Measurements from ENCODE around the gene DERL3. TPM values are rescaled to one million over a fixed set of nuclear protein-coding genes. Genes with fewer than 3 reads are reported as not detected.

Gene DERL3
- total and polyA plus RNA-seq, 2 of the 13 experiments (the other 11 are each of a cell fraction or from before 2014, with no cell fraction given) = not detected

DNA sequence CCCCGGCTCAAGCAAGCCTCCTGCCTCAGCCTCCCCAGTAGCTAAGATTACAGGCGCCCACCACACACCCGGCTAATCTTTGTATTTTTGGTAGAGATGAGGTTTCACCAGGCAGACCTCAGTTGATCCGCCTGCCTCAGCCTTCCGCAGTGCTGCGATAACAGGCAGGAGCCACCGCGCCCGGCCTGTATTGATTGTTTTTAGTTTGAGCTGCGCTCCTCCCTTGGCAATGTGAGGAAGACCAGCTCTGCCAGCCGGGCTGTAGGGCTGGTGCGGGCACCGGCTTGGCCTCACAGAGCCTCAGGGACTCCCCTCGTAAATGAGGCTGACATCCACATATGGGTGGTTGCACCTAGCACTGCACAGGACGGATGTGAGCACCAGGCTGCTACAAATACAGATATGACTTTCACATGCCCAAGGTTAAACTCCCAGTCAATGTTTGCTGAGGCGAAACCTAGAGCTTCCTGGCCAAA, 11.4 kb upstream of the DERL3 start (continued):
- no peak for TF ChIP-seq PTBP1 (IDR thresholded peaks at IDR 0.05; ENCODE audit: low read depth, low read length, poor library complexity, severe bottlenecking)
- 0 out of 2 replicates have a peak, but pooled peaks have one; percentile 23 for TF ChIP-seq MEF2D (CRISPR knock-in tag; IDR thresholded peaks at IDR 0.05)

DNA sequence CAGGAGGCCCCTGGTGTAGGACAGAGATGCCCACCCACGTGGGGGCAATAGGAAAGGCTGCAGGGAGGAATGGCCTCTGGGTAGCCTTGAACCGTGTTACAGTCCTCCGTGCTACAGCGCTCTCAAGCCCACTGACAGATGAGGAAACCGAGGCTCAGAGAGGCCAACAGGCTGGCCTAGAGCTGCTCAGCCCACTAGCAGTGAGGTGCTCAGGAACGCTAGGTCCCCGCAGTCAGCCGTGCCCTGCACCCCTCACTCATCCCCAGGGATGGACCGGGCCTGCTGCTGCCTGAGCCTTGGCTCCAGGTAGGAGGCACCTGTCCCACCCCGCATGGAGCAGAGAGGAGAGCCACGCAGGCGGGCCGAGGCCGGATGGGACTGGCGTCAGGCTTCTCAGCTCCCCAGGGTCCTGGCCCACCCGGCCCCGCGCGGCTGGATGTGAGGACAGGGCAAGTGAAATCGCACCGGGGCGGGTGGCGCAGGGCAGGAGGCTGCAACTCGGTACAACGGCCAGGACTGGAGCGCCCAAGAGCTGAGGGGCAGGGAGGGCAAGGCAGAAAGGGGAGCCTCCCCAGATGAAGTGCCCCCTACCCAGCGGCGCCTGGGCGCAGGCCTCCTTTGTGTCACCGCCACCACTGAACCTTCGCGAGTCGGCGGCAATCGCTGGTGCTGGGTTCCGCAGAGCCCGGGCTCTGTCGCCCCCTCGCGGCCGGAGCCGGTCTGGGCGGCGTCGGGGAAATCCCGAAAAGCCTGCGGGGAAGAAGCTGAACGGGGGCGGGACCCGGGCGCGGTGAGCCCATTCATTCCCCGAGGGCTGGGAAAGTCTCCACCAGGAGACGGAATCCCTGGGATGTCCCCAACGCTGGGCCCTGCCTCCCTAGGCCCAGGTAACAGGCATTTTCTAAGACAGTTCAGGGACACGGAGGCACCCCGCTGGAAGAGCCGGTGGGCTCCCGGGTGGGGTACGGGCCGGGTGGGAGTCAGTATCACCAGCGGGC, 10.5 kb upstream of the DERL3 start:
- in situ Hi-C loops (cut with HindIII; ENCODE audit: extremely low pct_ligation_motif_present, low pct_unique_long_range_greater_than_20kb) = loop anchor here (5.0 to 25.0 kb wide), 2 partner anchors 67 to 237 kb away; no protein-coding TSS in a partner anchor
- Histone ChIP-seq H3K9me3 (ENCODE audit: low read length) (no peaks in the 10 kb centered on the region), H3K27me3 (ENCODE audit: control insufficient read depth in 1 of 2, insufficient read depth in 2 of 2, low read length in 2 of 2) (peaks cover 2 to 11% of the 10 kb centered on the region in 2 experiments; a peak in 1 of 5 replicates), H3K79me2 (ENCODE audit: insufficient read depth, low read length) (no peaks in the 10 kb centered on the region), H2AFZ (ENCODE audit: low read length) (no peak overlapping the region), H3K4me1 (ENCODE audit: insufficient read depth, low read length) (peaks cover 65% of the 10 kb centered on the region), H3K4me2 (ENCODE audit: low read depth, low read length) (peak overlapping the region; percentile 69), H3K27ac (ENCODE audit: extremely low read length, insufficient read depth, low read length) (no peak overlapping the region), H3K9ac (ENCODE audit: insufficient read depth, low read depth, low read length) (peak overlapping the region; percentile 47), H4K20me1 (ENCODE audit: insufficient read depth, low read length) (no peaks in the 10 kb centered on the region), H3K36me3 (replicated peaks in 1 of 2; ENCODE audit: control insufficient read depth in 1 of 2, insufficient read depth in 2 of 2, low read length in 2 of 2) (no peaks in the 10 kb centered on the region), H3K4me3 (replicated peaks in 1 of 3; ENCODE audit: insufficient read depth in 1 of 3, low read depth in 2 of 3, low read length in 3 of 3) (peak overlapping the region; percentile 27 to 69 (median 49); a peak in 3 of 6 replicates)
- no TSS peak for BruUV-seq (replicated peaks)
- intact Hi-C loops (cut with micrococcal nuclease; ENCODE audit: unreplicated experiment) = loop anchor here (5.0 kb wide), 1 partner anchor 82 kb away; the partner anchor contains the start of gene CHCHD10
- WGBS (ENCODE audit: low lambda C conversion rate) = 9% methylated on average over 18 of the region's 62 CpGs
- ChIA-PET POLR2A (interaction anchor here (0.6 to 2.8 kb wide), 9 partner anchors 8 to 99 kb away, joined by 3 to 18 read pairs (median 4); partner anchors contain the start of genes CHCHD10, MIF, SLC2A11 and ZNF70), CTCF (ENCODE audit: low intra/inter-chr PET ratio, low total read pairs) (interaction anchor here (1.2 to 3.9 kb wide), 4 partner anchors 81 to 222 kb away, joined by 3 to 34 read pairs (median 4); partner anchors contain the start of gene CHCHD10)
- peak; percentile 40 for FAIRE-seq
- peak; percentile 82 for ATAC-seq
- DNase-seq (ENCODE audit: low spot score) = peak; percentile 58
- peak; percentile 73; the same call in 1 of the 2 replicates for TF ChIP-seq ZNF224 (CRISPR knock-in tag; IDR thresholded peaks at IDR 0.05)
- TF ChIP-seq, protein P1, sequence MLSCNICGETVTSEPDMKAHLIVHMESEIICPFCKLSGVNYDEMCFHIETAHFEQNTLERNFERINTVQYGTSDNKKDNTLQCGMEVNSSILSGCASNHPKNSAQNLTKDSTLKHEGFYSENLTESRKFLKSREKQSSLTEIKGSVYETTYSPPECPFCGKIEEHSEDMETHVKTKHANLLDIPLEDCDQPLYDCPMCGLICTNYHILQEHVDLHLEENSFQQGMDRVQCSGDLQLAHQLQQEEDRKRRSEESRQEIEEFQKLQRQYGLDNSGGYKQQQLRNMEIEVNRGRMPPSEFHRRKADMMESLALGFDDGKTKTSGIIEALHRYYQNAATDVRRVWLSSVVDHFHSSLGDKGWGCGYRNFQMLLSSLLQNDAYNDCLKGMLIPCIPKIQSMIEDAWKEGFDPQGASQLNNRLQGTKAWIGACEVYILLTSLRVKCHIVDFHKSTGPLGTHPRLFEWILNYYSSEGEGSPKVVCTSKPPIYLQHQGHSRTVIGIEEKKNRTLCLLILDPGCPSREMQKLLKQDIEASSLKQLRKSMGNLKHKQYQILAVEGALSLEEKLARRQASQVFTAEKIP (CRISPR knock-in tag; IDR thresholded peaks at IDR 0.05; ENCODE audit: borderline replicate concordance) = no peak
- TF ChIP-seq NCOA5 (CRISPR knock-in tag; IDR thresholded peaks at IDR 0.05) = no peak
- TF ChIP-seq, protein P2, sequence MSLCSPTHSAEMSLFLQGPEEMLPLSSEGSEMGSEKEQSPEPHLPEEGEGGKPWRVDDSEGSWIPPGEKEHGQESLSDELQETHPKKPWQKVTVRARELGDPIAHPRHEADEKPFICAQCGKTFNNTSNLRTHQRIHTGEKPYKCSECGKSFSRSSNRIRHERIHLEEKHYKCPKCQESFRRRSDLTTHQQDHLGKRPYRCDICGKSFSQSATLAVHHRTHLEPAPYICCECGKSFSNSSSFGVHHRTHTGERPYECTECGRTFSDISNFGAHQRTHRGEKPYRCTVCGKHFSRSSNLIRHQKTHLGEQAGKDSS (CRISPR knock-in tag; IDR thresholded peaks at IDR 0.05; ENCODE audit: borderline replicate concordance, low read depth) = peak; percentile 82; the same call in 1 of the 2 replicates
- TF ChIP-seq CC2D1A (CRISPR knock-in tag; IDR thresholded peaks at IDR 0.05) = no peak
- TF ChIP-seq ZIK1 (CRISPR knock-in tag; IDR thresholded peaks at IDR 0.05; ENCODE audit: borderline replicate concordance, low read depth) = no peak
- no peak for TF ChIP-seq ZZZ3 (CRISPR knock-in tag; IDR thresholded peaks at IDR 0.05; ENCODE audit: borderline replicate concordance)
- TF ChIP-seq, protein P3, sequence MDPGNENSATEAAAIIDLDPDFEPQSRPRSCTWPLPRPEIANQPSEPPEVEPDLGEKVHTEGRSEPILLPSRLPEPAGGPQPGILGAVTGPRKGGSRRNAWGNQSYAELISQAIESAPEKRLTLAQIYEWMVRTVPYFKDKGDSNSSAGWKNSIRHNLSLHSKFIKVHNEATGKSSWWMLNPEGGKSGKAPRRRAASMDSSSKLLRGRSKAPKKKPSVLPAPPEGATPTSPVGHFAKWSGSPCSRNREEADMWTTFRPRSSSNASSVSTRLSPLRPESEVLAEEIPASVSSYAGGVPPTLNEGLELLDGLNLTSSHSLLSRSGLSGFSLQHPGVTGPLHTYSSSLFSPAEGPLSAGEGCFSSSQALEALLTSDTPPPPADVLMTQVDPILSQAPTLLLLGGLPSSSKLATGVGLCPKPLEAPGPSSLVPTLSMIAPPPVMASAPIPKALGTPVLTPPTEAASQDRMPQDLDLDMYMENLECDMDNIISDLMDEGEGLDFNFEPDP (CRISPR knock-in tag; conservative IDR thresholded peaks at IDR 0.05) = no peak
- TF ChIP-seq, protein P4, sequence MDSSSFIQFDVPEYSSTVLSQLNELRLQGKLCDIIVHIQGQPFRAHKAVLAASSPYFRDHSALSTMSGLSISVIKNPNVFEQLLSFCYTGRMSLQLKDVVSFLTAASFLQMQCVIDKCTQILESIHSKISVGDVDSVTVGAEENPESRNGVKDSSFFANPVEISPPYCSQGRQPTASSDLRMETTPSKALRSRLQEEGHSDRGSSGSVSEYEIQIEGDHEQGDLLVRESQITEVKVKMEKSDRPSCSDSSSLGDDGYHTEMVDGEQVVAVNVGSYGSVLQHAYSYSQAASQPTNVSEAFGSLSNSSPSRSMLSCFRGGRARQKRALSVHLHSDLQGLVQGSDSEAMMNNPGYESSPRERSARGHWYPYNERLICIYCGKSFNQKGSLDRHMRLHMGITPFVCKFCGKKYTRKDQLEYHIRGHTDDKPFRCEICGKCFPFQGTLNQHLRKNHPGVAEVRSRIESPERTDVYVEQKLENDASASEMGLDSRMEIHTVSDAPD (CRISPR knock-in tag; IDR thresholded peaks at IDR 0.05) = no peak
- peak; percentile 52; the same call in 1 of the 2 replicates for TF ChIP-seq KLF9 (CRISPR knock-in tag; IDR thresholded peaks at IDR 0.05; ENCODE audit: low read depth)
- TF ChIP-seq HNRNPK (IDR thresholded peaks at IDR 0.05; ENCODE audit: low read depth, low read length, poor library complexity, severe bottlenecking) = peak; percentile 17
- TF ChIP-seq ZNF7 (CRISPR knock-in tag; IDR thresholded peaks at IDR 0.05) = no peak
